Psoas muscle (tissue), 8 donors: ENCODE results near the gene ELFN1. TPM values are rescaled to one million over a fixed set of nuclear protein-coding genes. Genes with fewer than 3 reads are reported as not detected.

Experiments
- ATAC-seq, 4 donors: fragments of 200-7000 bp; cut with Tn5 transposase; one replicate each; pipeline ENCODE4 v1.9.1; 2020; ENCODE audit warnings: moderate library complexity in 3 of 4, mild to moderate bottlenecking in 2 of 4
- DNase-seq, 2 donors: peaks; one replicate each; pipeline ENCODE4 v3.0.0-alpha.2; 2020
- H3K27ac ChIP-seq: fragments of 200-600 bp; one replicate; pipeline ENCODE4 v1.8.0; 2022
- H3K27me3 ChIP-seq, 3 donors: fragments of 200-600 bp in 1 of 3; one replicate each; pipeline versions ENCODE4 v1.6.1 to v1.8.0; 2013 to 2022; ENCODE audit warnings: low read length in 2 of 3, mild to moderate bottlenecking in 2 of 3, moderate library complexity in 1 of 3; ENCODE audit not compliant: insufficient read depth in 3 of 3
- H3K36me3 ChIP-seq, 2 donors: fragments of 200-600 bp in 1 of 2; one replicate each; pipeline versions ENCODE4 v1.6.1 to v1.8.0; 2013 to 2022; ENCODE audit warnings: low read depth in 1 of 2, mild to moderate bottlenecking in 1 of 2, moderate library complexity in 1 of 2; ENCODE audit not compliant: insufficient read depth in 1 of 2
- H3K4me1 ChIP-seq: fragments of 200-600 bp; one replicate; pipeline ENCODE4 v1.8.0; 2022
- H3K4me3 ChIP-seq: fragments of 200-600 bp; one replicate; pipeline ENCODE4 v1.8.0; 2022; ENCODE audit warnings: mild to moderate bottlenecking
- H3K9me3 ChIP-seq: fragments of 200-600 bp; one replicate; pipeline ENCODE4 v1.8.0; 2022
- CTCF ChIP-seq: fragments of 200-600 bp; IDR thresholded peaks from one replicate; pipeline ENCODE4 v1.8.0; 2022; ENCODE audit warnings: antibody characterized with exemption
- WGBS, 3 donors: extraction: QIAGEN DNeasy Blood & Tissue Kit; methylation state at CpG; one replicate each; pipeline versions ENCODE4 v1.1.6 to v1.1.7; 2013; 5-methylcytosine and 5-hydroxymethylcytosine counted together
- intact Hi-C, 2 donors: fragments of 100-400 bp; cut with DNase I; formaldehyde crosslinking; loops; one replicate each; pipeline versions ENCODE4 v1.11.0 to v1.14.2; 2022
- polyA plus RNA-seq, 3 donors: library from polyadenylated mRNA; stranded (reverse); fragments of 200-250 nt; gene quantifications; one replicate each; pipeline ENCODE4 v1.2.3, GENCODE V29; 2013
- total RNA-seq, 4 donors: library from RNA; stranded (reverse); fragmentation: NEBNext Ultra II Directional in 2 of 4; extraction: Animal tissue kit (Norgen Biotek cat#: 25700) in 2 of 4; gene quantifications; one replicate each; pipeline versions ENCODE4 v1.2.1 to v1.2.4, GENCODE V29; 2021 to 2023
- donor health status: healthy with polysubstance abuse.
- donor health status: DM: no; HTN: no; CAD: no; lungs with moderate emphysema.
- donor health status: Bipolar disorder and iron deficiency.
- donor health status: healthy.
- donor health status: DM: yes; HTN: yes; CAD: no.
- donor health status: DM: no; HTN: no; CAD: no.
- donor health status: DM: no; HTN: no; CAD: no.
- donor health status: DM: yes; HTN: yes; CAD: no.

ELFN1 gene
- total and polyA plus RNA-seq, 7 donors: 0.11 to 0.87 (median 0.64) TPM

- ATAC-seq (no peak), DNase-seq (peak in 1 of 2 donors; percentile 20)
- TF ChIP-seq CTCF: no peak
- Histone ChIP-seq H3K27me3 (peaks cover 0 to 59% (median 17%) of the 10 kb centered on the region in 3 donors), H3K27ac (no peak overlapping the region), H3K4me3 (no peak overlapping the region), H3K9me3 (no peaks in the 10 kb centered on the region), H3K4me1 (peaks cover 7% of the 10 kb centered on the region), H3K36me3 (no peaks in the 10 kb centered on the region)
- WGBS, 3 donors: 71 to 79% (median 75%) methylated on average over 3 of the region's 3 CpGs
- intact Hi-C loops: loop anchor here (5.0 to 10.0 kb wide), 3 partner anchors 95 to 683 kb away; no protein-coding TSS in a partner anchor
Observed at GRCh38 chr7:1662101-1662500, 8.0 kb upstream of the ELFN1 start.

- Histone ChIP-seq H3K9me3 (no peaks in the 10 kb centered on the region), H3K4me3 (no peak overlapping the region), H3K27me3 (peaks cover 0 to 65% (median 22%) of the 10 kb centered on the region in 3 donors), H3K4me1 (peaks cover 12% of the 10 kb centered on the region), H3K27ac (no peak overlapping the region), H3K36me3 (no peaks in the 10 kb centered on the region)
- no peak for TF ChIP-seq CTCF
- DNase-seq (no peak), ATAC-seq (no peak)
- intact Hi-C loops: loop anchor here (5.0 to 10.0 kb wide), 3 partner anchors 95 to 682 kb away; no protein-coding TSS in a partner anchor
- 66 to 72% (median 71%) methylated on average over 13 of the region's 13 CpGs for WGBS, 3 donors
Observed at GRCh38 chr7:1662767-1663166, 7.3 kb upstream of the ELFN1 start.

DNA sequence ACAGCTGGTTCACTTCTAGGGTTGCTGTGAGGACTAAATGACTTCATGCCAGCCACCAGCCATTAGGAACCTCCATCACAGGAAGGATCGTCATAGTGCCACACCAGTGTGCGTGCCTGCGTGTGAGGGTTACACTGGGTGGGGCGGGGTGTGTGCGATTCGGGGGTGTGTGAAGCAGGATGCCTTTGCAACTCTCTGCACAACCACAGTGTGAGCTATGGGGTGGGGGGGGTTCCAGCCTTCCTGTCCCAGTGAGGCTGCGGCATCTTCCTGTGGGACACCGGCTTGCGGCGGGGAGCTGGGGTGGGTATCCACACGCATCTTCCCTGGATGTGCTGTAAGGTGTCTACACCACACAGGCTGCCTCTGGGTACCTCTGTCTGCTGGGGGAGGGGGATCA lies 6.9 kb upstream of the ELFN1 start:
- intact Hi-C loops: loop anchor here (5.0 to 10.0 kb wide), 3 partner anchors 94 to 682 kb away; no protein-coding TSS in a partner anchor
- ATAC-seq: no peak

DNA sequence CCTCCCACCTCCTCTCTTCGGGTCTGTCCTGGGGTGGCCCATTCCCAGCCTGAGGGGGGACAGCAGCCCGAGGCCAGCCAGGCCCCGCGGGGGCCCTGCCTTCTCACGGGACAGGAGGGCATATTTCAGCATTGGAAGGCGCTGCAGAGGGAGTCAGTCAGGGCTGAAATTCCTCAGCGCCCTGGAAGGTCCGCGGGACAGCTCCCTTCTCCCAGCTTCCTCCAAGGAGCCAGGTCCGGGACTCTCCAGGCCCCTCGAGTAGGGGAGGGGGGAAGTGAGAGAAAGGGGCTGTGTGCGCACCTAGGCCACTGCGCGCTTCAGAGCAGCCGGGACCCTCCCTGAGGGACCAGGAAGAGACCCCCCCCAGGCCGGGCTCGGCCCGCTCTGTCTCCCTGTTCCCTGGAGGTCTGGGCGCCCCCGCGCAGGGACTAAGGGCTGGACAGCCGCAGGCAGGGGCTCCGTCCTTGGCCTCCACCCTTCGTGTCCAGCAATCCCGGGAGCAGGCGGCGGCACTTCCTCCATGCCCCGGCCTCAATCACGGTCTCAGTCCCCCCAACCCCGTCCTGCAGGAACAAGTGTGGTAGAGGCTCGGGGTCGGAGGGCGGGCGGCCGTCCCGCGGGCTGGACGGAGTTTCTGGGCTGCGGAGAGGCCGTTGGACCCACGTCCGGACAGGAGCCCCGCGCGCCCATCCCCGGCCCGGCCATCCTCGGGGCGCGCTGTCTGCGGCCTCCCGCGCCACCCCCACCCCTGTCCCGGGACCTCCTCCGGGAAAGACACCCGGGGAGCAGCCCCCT lies 6.0 kb upstream of the ELFN1 start:
- ATAC-seq: no peak

More for the DNA sequence above, 6.9 kb upstream of the ELFN1 start:
- Histone ChIP-seq H3K4me3 (no peak overlapping the region), H3K36me3 (no peaks in the 10 kb centered on the region), H3K27ac (no peak overlapping the region), H3K9me3 (no peaks in the 10 kb centered on the region), H3K27me3 (peaks cover 0 to 70% (median 22%) of the 10 kb centered on the region in 3 donors), H3K4me1 (peaks cover 12% of the 10 kb centered on the region)
- DNase-seq: peak in 1 of 2 donors; percentile 35
- no peak for TF ChIP-seq CTCF
- WGBS, 3 donors: 65 to 73% (median 65%) methylated on average over 11 of the region's 11 CpGs

More for the DNA sequence above, 6.0 kb upstream of the ELFN1 start:
- intact Hi-C loops: loop anchor here (5.0 to 10.0 kb wide), 3 partner anchors 93 to 681 kb away; no protein-coding TSS in a partner anchor
- no peak overlapping the region for H3K27ac ChIP-seq
- no peak for TF ChIP-seq CTCF
- peak overlapping the region; percentile 74 for H3K4me3 ChIP-seq
- peaks cover 12% of the 10 kb centered on the region for H3K4me1 ChIP-seq
- peaks cover 0 to 73% (median 22%) of the 10 kb centered on the region in 3 donors for H3K27me3 ChIP-seq
- DNase-seq: peak; percentile 9 to 47
- H3K9me3 ChIP-seq: no peaks in the 10 kb centered on the region
- no peaks in the 10 kb centered on the region for H3K36me3 ChIP-seq
- WGBS, 3 donors: 8 to 11% (median 10%) methylated on average over 32 to 56 of the region's 56 CpGs
